ENCODE data around the gene UBE2H.

GRCh38 chr7:129947049-129947448 lies 5.7 kb downstream of the UBE2H start:
- TF ChIP-seq CTCF (IDR thresholded peaks at IDR 0.05) (no peak), POLR2A (IDR thresholded peaks at IDR 0.05) (no peak)

Data from body of pancreas (tissue), 4 donors.